Vagina (tissue), 2 donors: ENCODE measurements around the gene MACROD2.

Experiments
- POLR2AphosphoS5 ChIP-seq, 2 donors: sonication (generic); formaldehyde crosslinking; IDR thresholded peaks; one replicate each; pipeline ENCODE4 v1.9.0; 2017; ENCODE audit warnings: antibody characterized with exemption in 2 of 2, mild to moderate bottlenecking in 2 of 2, low read depth in 1 of 2; ENCODE audit not compliant: insufficient read depth in 1 of 2
- TF ChIP-seq, protein P1 (sequence below), 3 experiments: fragments of 450-650 bp in 2 of 3; fragments of 200-600 bp in 1 of 3; sonication (generic) in 1 of 3; IDR thresholded peaks; one replicate each; pipeline ENCODE4 v1.5.1; 2017 to 2019; ENCODE audit warnings: antibody characterized with exemption in 3 of 3, mild to moderate bottlenecking in 2 of 3, moderate library complexity in 2 of 3

DNA sequence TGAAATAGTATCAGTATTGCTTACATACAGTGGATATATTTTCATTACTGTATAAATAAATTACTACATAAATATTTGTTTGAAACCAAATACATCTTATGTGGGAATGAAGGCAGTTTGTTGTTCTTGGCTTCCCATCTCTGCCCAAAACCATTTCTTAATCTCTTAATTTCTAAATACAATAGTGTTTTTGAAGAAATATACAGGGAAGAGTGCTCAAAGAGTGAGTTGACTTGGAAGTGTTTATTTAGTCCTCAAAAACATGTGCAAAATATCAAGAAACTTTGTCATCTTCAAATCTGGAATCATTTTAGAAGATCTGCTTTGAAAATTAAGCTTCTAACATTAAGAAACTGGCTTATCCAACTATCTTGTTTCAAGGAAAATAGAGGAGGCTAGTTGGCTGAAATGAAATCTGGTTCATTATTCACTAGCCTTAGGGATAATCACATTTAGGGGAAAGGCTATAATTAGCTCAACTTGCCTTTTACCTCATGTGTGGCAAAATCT, 601.9 kb downstream of the MACROD2 start:
- TF ChIP-seq, protein P1, sequence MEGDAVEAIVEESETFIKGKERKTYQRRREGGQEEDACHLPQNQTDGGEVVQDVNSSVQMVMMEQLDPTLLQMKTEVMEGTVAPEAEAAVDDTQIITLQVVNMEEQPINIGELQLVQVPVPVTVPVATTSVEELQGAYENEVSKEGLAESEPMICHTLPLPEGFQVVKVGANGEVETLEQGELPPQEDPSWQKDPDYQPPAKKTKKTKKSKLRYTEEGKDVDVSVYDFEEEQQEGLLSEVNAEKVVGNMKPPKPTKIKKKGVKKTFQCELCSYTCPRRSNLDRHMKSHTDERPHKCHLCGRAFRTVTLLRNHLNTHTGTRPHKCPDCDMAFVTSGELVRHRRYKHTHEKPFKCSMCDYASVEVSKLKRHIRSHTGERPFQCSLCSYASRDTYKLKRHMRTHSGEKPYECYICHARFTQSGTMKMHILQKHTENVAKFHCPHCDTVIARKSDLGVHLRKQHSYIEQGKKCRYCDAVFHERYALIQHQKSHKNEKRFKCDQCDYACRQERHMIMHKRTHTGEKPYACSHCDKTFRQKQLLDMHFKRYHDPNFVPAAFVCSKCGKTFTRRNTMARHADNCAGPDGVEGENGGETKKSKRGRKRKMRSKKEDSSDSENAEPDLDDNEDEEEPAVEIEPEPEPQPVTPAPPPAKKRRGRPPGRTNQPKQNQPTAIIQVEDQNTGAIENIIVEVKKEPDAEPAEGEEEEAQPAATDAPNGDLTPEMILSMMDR (IDR thresholded peaks at IDR 0.05), result no peak
- no peak for TF ChIP-seq POLR2AphosphoS5 (IDR thresholded peaks at IDR 0.05; ENCODE audit: insufficient read depth in 1 of 2, low read depth in 1 of 2)
